Upper lobe of right lung (tissue), 1 donor: ENCODE data around the gene SLC9A8. TPM values are rescaled to one million over a fixed set of nuclear protein-coding genes. Genes with fewer than 3 reads are reported as not detected.

Experiments used
- ATAC-seq: fragments of 200-7000 bp; cut with Tn5 transposase; one replicate; pipeline ENCODE4 v1.9.1; 2020; ENCODE audit warnings: mild to moderate bottlenecking, moderate library complexity
- DNase-seq: peaks from one replicate; pipeline ENCODE4 v3.0.0-alpha.2; 2020
- H3K27ac ChIP-seq: fragments of 200-600 bp; one replicate; pipeline ENCODE4 v1.8.0; 2022
- H3K27me3 ChIP-seq: fragments of 200-600 bp; one replicate; pipeline ENCODE4 v1.8.0; 2022; ENCODE audit warnings: mild to moderate bottlenecking
- H3K36me3 ChIP-seq: fragments of 200-600 bp; one replicate; pipeline ENCODE4 v1.8.0; 2022
- H3K4me1 ChIP-seq: fragments of 200-600 bp; one replicate; pipeline ENCODE4 v1.8.0; 2022
- H3K4me3 ChIP-seq: fragments of 200-600 bp; one replicate; pipeline ENCODE4 v1.8.0; 2022; ENCODE audit warnings: mild to moderate bottlenecking
- H3K9me3 ChIP-seq: fragments of 200-600 bp; one replicate; pipeline ENCODE4 v1.8.0; 2022
- CTCF ChIP-seq: fragments of 200-600 bp; IDR thresholded peaks from one replicate; pipeline ENCODE4 v1.8.0; 2022; ENCODE audit warnings: antibody characterized with exemption
- intact Hi-C: fragments of 100-400 bp; cut with DNase I; formaldehyde crosslinking; loops from one replicate; pipeline ENCODE4 v1.11.0; 2022
- long read RNA-seq: library from polyadenylated mRNA; unstranded; transcript quantifications from one replicate; pipeline ENCODE4 v2.0.0, GENCODE V29; 2021
- total RNA-seq: library from RNA; stranded (reverse); fragmentation: NEBNext Ultra II Directional; extraction: Animal tissue kit (Norgen Biotek cat#: 25700); gene quantifications from one replicate; pipeline ENCODE4 v1.2.1, GENCODE V29; 2021
- donor health status: DM: no; HTN: yes; CAD: no; lungs with severe emphysema.

Gene SLC9A8
- total RNA-seq, result 15.0 TPM
- long read RNA-seq, full-length matches to known transcripts, result 3 of 19 reads
- long read RNA-seq, partial matches to known transcripts, result 3 of 19 reads
- long read RNA-seq, other reads (novel, unspliced or antisense), result 13 of 19 reads

GRCh38 chr20:49812507-49813304 is at the start of gene SLC9A8:
TSS of gene SLC9A8 (plus strand) at chr20:49812828. CDS start at chr20:49812923, 95 bp downstream.
- H3K4me3 ChIP-seq, result peak within 1 kb of the TSS; percentile 88
- peak; percentile 95 for ATAC-seq
- intact Hi-C loops, result no loop called here

GRCh38 chr20:49762940-49763766 is 49.5 kb upstream of the SLC9A8 start:
- DNase-seq (no peak), ATAC-seq (no peak)
- Histone ChIP-seq H3K9me3 (no peaks in the 10 kb centered on the region), H3K36me3 (no peaks in the 10 kb centered on the region), H3K4me1 (peaks cover 35% of the 10 kb centered on the region), H3K4me3 (no peak overlapping the region), H3K27me3 (no peaks in the 10 kb centered on the region), H3K27ac (no peak overlapping the region)
- TF ChIP-seq CTCF, result no peak
- intact Hi-C loops, result no loop called here

More at GRCh38 chr20:49812507-49813304, at the start of gene SLC9A8:
- Histone ChIP-seq H3K9me3 (no peaks in the 10 kb centered on the region), H3K36me3 (peaks cover 9% of the 10 kb centered on the region), H3K27ac (peak within 1 kb of the TSS; percentile 98), H3K27me3 (no peaks in the 10 kb centered on the region), H3K4me1 (peaks cover 12% of the 10 kb centered on the region)
- TF ChIP-seq CTCF, result peak; percentile 38
- DNase-seq, result peak; percentile 95

GRCh38 chr20:49765413-49765736 is 47.3 kb upstream of the SLC9A8 start:
- Histone ChIP-seq H3K9me3 (no peaks in the 10 kb centered on the region), H3K4me1 (peaks cover 49% of the 10 kb centered on the region), H3K27ac (peak overlapping the region; percentile 26), H3K27me3 (no peaks in the 10 kb centered on the region), H3K4me3 (no peak overlapping the region), H3K36me3 (no peaks in the 10 kb centered on the region)
- no peak for TF ChIP-seq CTCF
- ATAC-seq (no peak), DNase-seq (no peak)
- intact Hi-C loops, result no loop called here

GRCh38 chr20:49765846-49766541 is 46.6 kb upstream of the SLC9A8 start:
- H3K4me1 ChIP-seq, result peaks cover 49% of the 10 kb centered on the region
- no peaks in the 10 kb centered on the region for H3K27me3 ChIP-seq
- no peaks in the 10 kb centered on the region for H3K9me3 ChIP-seq
- H3K36me3 ChIP-seq, result no peaks in the 10 kb centered on the region
- no peak for ATAC-seq
- no peak for TF ChIP-seq CTCF
- DNase-seq, result no peak
- intact Hi-C loops, result no loop called here
- H3K27ac ChIP-seq, result peak overlapping the region; percentile 26
- H3K4me3 ChIP-seq, result no peak overlapping the region

- no peak overlapping the region for H3K27ac ChIP-seq
- no peak for TF ChIP-seq CTCF
- H3K36me3 ChIP-seq, result no peaks in the 10 kb centered on the region
- no peaks in the 10 kb centered on the region for H3K9me3 ChIP-seq
- no peak overlapping the region for H3K4me3 ChIP-seq
- no peak for ATAC-seq
- intact Hi-C loops, result no loop called here
- no peak for DNase-seq
- peaks cover 54% of the 10 kb centered on the region for H3K4me1 ChIP-seq
- H3K27me3 ChIP-seq, result no peaks in the 10 kb centered on the region
Observed at GRCh38 chr20:49766979-49767521, 45.6 kb upstream of the SLC9A8 start.
